A549 (cell line): ENCODE results near the gene WBP1L. TPM values are rescaled to one million over a fixed set of nuclear protein-coding genes. Genes with fewer than 3 reads are reported as not detected.

Experiments used
- ATAC-seq, 2 experiments: fragments of 200-7000 bp in 1 of 2; fragments of >200 bp in 1 of 2; cut with Nextera tagmentation in 1 of 2; cut with Tn5 transposase in 1 of 2; 3 replicates each; pipeline versions ENCODE4 v1.8.0 to v1.9.1; 2018 to 2020; ENCODE audit warnings: mild to moderate bottlenecking in 1 of 2, moderate library complexity in 1 of 2
- CTCF ChIA-PET: fragments of 300-600 bp; sonication (Branson Sonifier 250); formaldehyde crosslinking; extraction: SDS; loops from one replicate; lab custom pipeline; 2021; ENCODE audit warnings: antibody characterized with exemption, inconsistent platforms; lab: Yijun Ruan, JAX
- POLR2A ChIA-PET: fragments of 350-600 bp; formaldehyde crosslinking; extraction: SDS; loops from one replicate; lab custom pipeline; 2021; ENCODE audit warnings: antibody characterized with exemption, inconsistent platforms; lab: Yijun Ruan, JAX
- DNase-seq, 2 experiments: peaks; one replicate each; pipeline versions ENCODE4 v3.0.0 to v3.0.0-alpha.2; 2011 to 2016; ENCODE audit warnings: low read depth in 1 of 2, low spot score in 1 of 2
- FAIRE-seq: peaks from 2 replicates; lab custom pipeline; 2011; peaks lifted over from hg19 to GRCh38; lab: Jason Lieb, UNC
- H3K27ac ChIP-seq, 2 experiments: fragments of >200 bp; sonication (Bioruptor Twin); formaldehyde crosslinking; 3 replicates each; pipeline ENCODE4 v1.5.1; 2016 to 2017
- H3K4me1 ChIP-seq: fragments of >200 bp; sonication (Bioruptor Twin); formaldehyde crosslinking; 3 replicates; pipeline ENCODE4 v1.6.1; 2016
- H3K4me2 ChIP-seq: fragments of >200 bp; sonication (Bioruptor Twin); formaldehyde crosslinking; 3 replicates; pipeline ENCODE4 v1.6.1; 2016
- H3K4me3 ChIP-seq: fragments of >200 bp; sonication (Bioruptor Twin); formaldehyde crosslinking; 3 replicates; pipeline ENCODE4 v1.5.1; 2016
- H3K9me3 ChIP-seq: fragments of >200 bp; sonication (Bioruptor Twin); formaldehyde crosslinking; 3 replicates; pipeline ENCODE4 v1.6.1; 2016
- CBX8 ChIP-seq: fragments of 200-600 bp; sonication (generic); IDR thresholded peaks from 2 replicates; pipeline ENCODE4 v1.6.1; 2016
- EHMT2 ChIP-seq: fragments of 200-600 bp; sonication (generic); IDR thresholded peaks from 2 replicates; pipeline ENCODE4 v1.6.1; 2016; ENCODE audit warnings: antibody characterized with exemption, low read depth, mild to moderate bottlenecking, moderate library complexity
- EP300 ChIP-seq, 2 experiments: fragments of >200 bp; sonication (Bioruptor Twin); formaldehyde crosslinking; IDR thresholded peaks; 2 replicates in 1 of 2; 3 replicates in 1 of 2; pipeline ENCODE4 v1.6.1; 2016 to 2017
- MAFK ChIP-seq: fragments of 450-650 bp; IDR thresholded peaks from 2 replicates; pipeline ENCODE4 v1.6.1; 2014; ENCODE audit not compliant: partially characterized antibody
- POLR2AphosphoS2 ChIP-seq: conservative IDR thresholded peaks from 2 replicates; pipeline ENCODE4 v1.6.1; 2012; ENCODE audit warnings: low read length, improper control_type of control experiment, inconsistent platforms
- RAD21 ChIP-seq, 2 experiments: fragments of >200 bp in 1 of 2; sonication (Bioruptor Twin) in 1 of 2; formaldehyde crosslinking in 1 of 2; IDR thresholded peaks in 1 of 2; conservative IDR thresholded peaks in 1 of 2; 2 replicates in 1 of 2; 3 replicates in 1 of 2; pipeline ENCODE4 v1.6.1; 2012 to 2018; ENCODE audit warnings: inconsistent platforms in 1 of 2
- RFX5 ChIP-seq: fragments of 450-650 bp; IDR thresholded peaks from 2 replicates; pipeline ENCODE4 v1.7.1; 2014; ENCODE audit warnings: antibody characterized with exemption, mild to moderate bottlenecking, moderate library complexity
- SMC3 ChIP-seq: fragments of >200 bp; sonication (Bioruptor Twin); formaldehyde crosslinking; IDR thresholded peaks from 3 replicates; pipeline ENCODE4 v1.6.1; 2018; ENCODE audit warnings: inconsistent platforms
- SREBF2 ChIP-seq: fragments of 450-650 bp; IDR thresholded peaks from 2 replicates; pipeline ENCODE4 v1.6.1; 2014; ENCODE audit warnings: mild to moderate bottlenecking, moderate library complexity
- ZNF302 ChIP-seq: fragments of 250-450 bp; sonication (Bioruptor Pico); IDR thresholded peaks from 2 replicates; pipeline ENCODE4 v1.9.0; 2021; ENCODE audit warnings: inconsistent platforms, mild to moderate bottlenecking, moderate library complexity
- WGBS: methylation state at CpG from one replicate; pipeline ENCODE4 v1.1.6; 2017; ENCODE audit errors: missing lambda C conversion rate; 5-methylcytosine and 5-hydroxymethylcytosine counted together
- polyA plus RNA-seq, 4 experiments: library from polyadenylated mRNA; depleted of rRNA in 3 of 4; stranded (reverse); fragments of >200 nt; fragmentation: RNase III in 1 of 4; extraction: RNeasy Plus Mini Kit Qiagen cat#74134 plus additional on column Dnase treatment in 1 of 4; gene quantifications; 2 replicates in 3 of 4; 3 replicates in 1 of 4; pipeline ENCODE4 v1.2.3, GENCODE V29; 2011 to 2017
- TF ChIP-seq, protein P1 (sequence below): fragments of 250-450 bp; sonication (Bioruptor Pico); IDR thresholded peaks from 2 replicates; pipeline ENCODE4 v1.5.0; 2021; ENCODE audit warnings: mild to moderate bottlenecking, moderate library complexity, borderline replicate concordance
- TF ChIP-seq, protein P2 (sequence below): fragments of >200 bp; sonication (Bioruptor Twin); formaldehyde crosslinking; IDR thresholded peaks from 2 replicates; pipeline ENCODE4 v1.6.1; 2016
- TF ChIP-seq, protein P3 (sequence below): IDR thresholded peaks from 2 replicates; pipeline ENCODE4 v1.6.1; 2012
- TF ChIP-seq, protein P4 (sequence below): fragments of >200 bp; sonication (Bioruptor Twin); formaldehyde crosslinking; IDR thresholded peaks from 3 replicates; pipeline ENCODE4 v1.5.1; 2016

WBP1L gene
- polyA plus RNA-seq, 2 of the 4 experiments (the other 2 are of a cell fraction): 19.8 to 23.5 TPM

DNA sequence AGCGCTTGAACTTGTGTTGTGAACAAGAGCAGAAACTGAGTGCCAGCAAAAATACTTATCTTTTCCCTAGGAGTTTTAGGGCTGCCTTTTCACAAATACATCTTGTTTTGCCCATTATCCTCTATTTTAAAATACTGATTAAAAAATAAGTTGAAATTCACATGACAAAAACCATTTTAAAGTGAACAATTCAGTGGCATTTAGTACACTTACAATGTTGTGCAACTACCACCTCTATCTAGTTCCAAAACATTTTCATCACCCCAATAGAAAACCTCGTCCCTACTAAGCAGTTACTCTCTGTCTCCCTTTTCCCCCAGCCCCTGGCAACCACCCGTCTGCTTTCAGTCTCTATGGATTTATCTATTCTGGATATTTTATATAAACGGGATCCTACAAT lies 1.4 kb downstream of the WBP1L start:
- H3K27ac ChIP-seq: no peak overlapping the region
- CTCF ChIA-PET: interaction anchor here (1.0 kb wide), 1 partner anchor 37 kb away, joined by 3 read pairs; no protein-coding TSS in a partner anchor

DNA sequence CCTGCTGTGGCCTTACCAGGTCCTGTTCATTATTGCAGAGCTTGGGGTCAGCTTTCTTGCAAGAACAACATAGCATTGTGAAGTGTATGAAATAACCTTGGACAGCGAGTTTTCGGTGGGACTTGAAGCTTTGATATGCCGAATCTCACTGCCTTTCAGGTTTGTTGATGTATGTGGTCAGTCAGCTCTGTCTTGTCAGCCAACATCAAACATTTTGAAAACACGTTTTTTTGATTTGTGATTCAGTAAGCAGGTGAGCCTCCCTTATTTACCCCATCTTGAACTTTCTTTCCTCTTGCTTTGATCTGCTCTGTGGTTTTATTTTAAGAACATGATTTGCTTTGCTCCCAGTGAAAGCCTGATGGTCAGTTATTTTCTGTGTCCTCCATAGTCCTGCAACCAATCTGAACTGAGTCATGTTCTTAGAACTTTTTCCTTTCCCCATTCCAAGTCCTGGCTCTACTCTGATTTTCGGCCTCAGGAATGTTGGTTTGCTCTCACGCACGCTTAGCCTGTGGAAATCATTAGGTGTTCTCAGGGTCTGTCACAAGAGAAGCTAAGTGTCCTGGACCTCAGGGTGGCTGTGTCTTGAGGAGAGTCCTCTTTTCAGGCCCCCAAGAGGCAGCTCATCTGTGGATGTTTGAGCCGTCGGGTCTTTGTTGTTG lies 8.7 kb downstream of the WBP1L start:
- H3K27ac ChIP-seq: no peak overlapping the region
- no peak overlapping the region for H3K4me2 ChIP-seq
- no peaks in the 10 kb centered on the region for H3K9me3 ChIP-seq
- ChIA-PET CTCF (interaction anchor here (0.8 to 3.3 kb wide), 18 partner anchors 9 to 841 kb away, joined by 3 to 14 read pairs (median 4); partner anchors contain the start of genes ARL3, SFXN2 and WBP1L), POLR2A (interaction anchor here (1.1 kb wide), 1 partner anchor 9 kb away, joined by 3 read pairs; the partner anchor contains the start of gene WBP1L)
- 86% methylated on average over 9 of the region's 9 CpGs for WGBS
- peaks cover 9% of the 10 kb centered on the region for H3K4me1 ChIP-seq
- DNase-seq (no peak), ATAC-seq (no peak; a peak in 1 of 6 replicates), FAIRE-seq (no peak)
- H3K4me3 ChIP-seq: no peak overlapping the region
- TF ChIP-seq SREBF2 (no peak), ZNF302 (CRISPR knock-in tag) (no peak)
- TF ChIP-seq, all 56 proteins: peak for 0

More for the DNA sequence above, 1.4 kb downstream of the WBP1L start:
- peaks cover 12% of the 10 kb centered on the region; the same call in 1 of the 3 replicates for H3K4me1 ChIP-seq
- WGBS: 87% methylated on average over 4 of the region's 4 CpGs
- no peak for DNase-seq
- TF ChIP-seq, protein P1, sequence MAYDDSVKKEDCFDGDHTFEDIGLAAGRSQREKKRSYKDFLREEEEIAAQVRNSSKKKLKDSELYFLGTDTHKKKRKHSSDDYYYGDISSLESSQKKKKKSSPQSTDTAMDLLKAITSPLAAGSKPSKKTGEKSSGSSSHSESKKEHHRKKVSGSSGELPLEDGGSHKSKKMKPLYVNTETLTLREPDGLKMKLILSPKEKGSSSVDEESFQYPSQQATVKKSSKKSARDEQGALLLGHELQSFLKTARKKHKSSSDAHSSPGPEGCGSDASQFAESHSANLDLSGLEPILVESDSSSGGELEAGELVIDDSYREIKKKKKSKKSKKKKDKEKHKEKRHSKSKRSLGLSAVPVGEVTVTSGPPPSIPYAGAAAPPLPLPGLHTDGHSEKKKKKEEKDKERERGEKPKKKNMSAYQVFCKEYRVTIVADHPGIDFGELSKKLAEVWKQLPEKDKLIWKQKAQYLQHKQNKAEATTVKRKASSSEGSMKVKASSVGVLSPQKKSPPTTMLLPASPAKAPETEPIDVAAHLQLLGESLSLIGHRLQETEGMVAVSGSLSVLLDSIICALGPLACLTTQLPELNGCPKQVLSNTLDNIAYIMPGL: no peak
- no peak for TF ChIP-seq RFX5
- TF ChIP-seq SREBF2: no peak
- no peak for TF ChIP-seq EP300 (IDR thresholded peaks at IDR 0.05)
- TF ChIP-seq EHMT2: no peak
- TF ChIP-seq, protein P2, sequence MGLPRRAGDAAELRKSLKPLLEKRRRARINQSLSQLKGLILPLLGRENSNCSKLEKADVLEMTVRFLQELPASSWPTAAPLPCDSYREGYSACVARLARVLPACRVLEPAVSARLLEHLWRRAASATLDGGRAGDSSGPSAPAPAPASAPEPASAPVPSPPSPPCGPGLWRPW: no peak
- no peak for TF ChIP-seq POLR2AphosphoS2
- TF ChIP-seq, all 56 proteins: peak for 0
- Histone ChIP-seq H3K4me3 (no peak overlapping the region), H3K4me2 (peak overlapping the region; percentile 82), H3K9me3 (no peaks in the 10 kb centered on the region)
- ATAC-seq (no peak), FAIRE-seq (no peak)
- POLR2A ChIA-PET: no interaction called here

DNA sequence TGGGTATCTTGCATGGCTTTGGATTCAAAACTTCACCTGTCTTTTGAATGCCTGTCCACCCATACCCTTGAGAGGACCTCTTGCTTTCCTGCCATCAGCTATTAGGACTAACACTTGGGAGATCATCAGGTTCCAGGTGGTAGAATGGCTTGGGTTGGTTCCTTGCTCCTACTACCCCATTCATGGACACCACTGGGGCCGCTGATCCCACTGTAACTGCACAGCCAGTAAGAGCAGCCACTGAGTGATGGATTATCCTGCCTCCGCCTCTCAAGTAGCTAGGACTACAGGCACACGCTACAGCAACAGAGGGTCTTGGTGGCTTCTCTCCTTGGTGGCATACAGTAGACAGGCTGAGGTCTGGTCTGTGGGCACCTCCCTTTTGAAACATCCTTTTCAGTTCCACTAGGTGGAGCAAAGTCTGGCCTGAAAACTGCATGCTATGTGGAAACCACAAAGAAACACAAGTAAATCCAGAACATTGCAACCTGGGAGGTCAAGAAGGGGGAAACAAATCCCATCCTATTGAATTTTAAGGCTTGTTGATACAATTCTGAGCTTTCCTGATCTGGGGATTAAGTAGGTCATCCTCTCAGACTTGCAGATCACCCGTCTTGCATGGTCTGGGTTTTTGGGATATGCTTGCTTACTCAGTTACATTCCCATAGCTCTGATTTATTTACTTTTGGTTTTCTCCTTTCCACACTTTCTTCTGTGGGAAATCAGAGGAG lies 9.4 kb downstream of the WBP1L start:
- WGBS: 74% methylated on average over 4 of the region's 4 CpGs
- H3K27ac ChIP-seq: no peak overlapping the region
- H3K4me1 ChIP-seq: peaks cover 9% of the 10 kb centered on the region
- FAIRE-seq (peak; percentile 36), ATAC-seq (peak; percentile 98), DNase-seq (peak; percentile 46 to 64)
- POLR2A ChIA-PET: no interaction called here
- CTCF ChIA-PET: interaction anchor here (0.6 to 3.3 kb wide), 24 partner anchors 10 to 732 kb away, joined by 3 to 14 read pairs (median 4); partner anchors contain the start of genes ARL3, SFXN2 and WBP1L
- H3K4me3 ChIP-seq: no peak overlapping the region
- H3K4me2 ChIP-seq: peak overlapping the region; percentile 25; the same call in 2 of the 3 replicates
- no peaks in the 10 kb centered on the region for H3K9me3 ChIP-seq
- TF ChIP-seq MAFK (peak; percentile 47), SMC3 (peak; percentile 42; the same call in 2 of the 3 replicates), CBX8 (no peak), RAD21 (conservative IDR thresholded peaks at IDR 0.05 in 1 of 2, IDR thresholded peaks at IDR 0.05 in 1 of 2) (peak; percentile 44 to 55; a peak in 3 of 5 replicates), RFX5 (no peak)
- TF ChIP-seq, protein P3, sequence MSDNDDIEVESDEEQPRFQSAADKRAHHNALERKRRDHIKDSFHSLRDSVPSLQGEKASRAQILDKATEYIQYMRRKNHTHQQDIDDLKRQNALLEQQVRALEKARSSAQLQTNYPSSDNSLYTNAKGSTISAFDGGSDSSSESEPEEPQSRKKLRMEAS: no peak
- TF ChIP-seq, protein P4, sequence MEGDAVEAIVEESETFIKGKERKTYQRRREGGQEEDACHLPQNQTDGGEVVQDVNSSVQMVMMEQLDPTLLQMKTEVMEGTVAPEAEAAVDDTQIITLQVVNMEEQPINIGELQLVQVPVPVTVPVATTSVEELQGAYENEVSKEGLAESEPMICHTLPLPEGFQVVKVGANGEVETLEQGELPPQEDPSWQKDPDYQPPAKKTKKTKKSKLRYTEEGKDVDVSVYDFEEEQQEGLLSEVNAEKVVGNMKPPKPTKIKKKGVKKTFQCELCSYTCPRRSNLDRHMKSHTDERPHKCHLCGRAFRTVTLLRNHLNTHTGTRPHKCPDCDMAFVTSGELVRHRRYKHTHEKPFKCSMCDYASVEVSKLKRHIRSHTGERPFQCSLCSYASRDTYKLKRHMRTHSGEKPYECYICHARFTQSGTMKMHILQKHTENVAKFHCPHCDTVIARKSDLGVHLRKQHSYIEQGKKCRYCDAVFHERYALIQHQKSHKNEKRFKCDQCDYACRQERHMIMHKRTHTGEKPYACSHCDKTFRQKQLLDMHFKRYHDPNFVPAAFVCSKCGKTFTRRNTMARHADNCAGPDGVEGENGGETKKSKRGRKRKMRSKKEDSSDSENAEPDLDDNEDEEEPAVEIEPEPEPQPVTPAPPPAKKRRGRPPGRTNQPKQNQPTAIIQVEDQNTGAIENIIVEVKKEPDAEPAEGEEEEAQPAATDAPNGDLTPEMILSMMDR: peak; percentile 58
